ENCODE data around the gene SRSF3.
A peak's percentile ranks its signal among the peaks of the same experiment; 100 is the strongest.
"Not testable (repeated sequence)": the region's sequence is repeated elsewhere in the genome, so short reads cannot be mapped to it uniquely, and the experiment has no call there.

Gene SRSF3

GRCh38 chr6:36605560-36606391 is 11.6 kb downstream of the SRSF3 start:
- DNase-seq = no peak

- DNase-seq = not testable (repeated sequence)
These were observed 13.1 kb downstream of the SRSF3 start for GRCh38 chr6:36607305-36607682.

GRCh38 chr6:36607683-36608386 is 13.7 kb downstream of the SRSF3 start:
- DNase-seq = peak; percentile 15

- DNase-seq = no peak
These were observed 14.8 kb downstream of the SRSF3 start for GRCh38 chr6:36608788-36609563.

GRCh38 chr6:36609582-36609981 is 15.4 kb downstream of the SRSF3 start:
- no peak for DNase-seq

GRCh38 chr6:36610041-36610955 is 16.1 kb downstream of the SRSF3 start:
- DNase-seq = no peak

GRCh38 chr6:36610956-36611336 is 16.8 kb downstream of the SRSF3 start:
- peak; percentile 17 for DNase-seq

- not testable (repeated sequence) for DNase-seq
These were observed 17.5 kb downstream of the SRSF3 start for GRCh38 chr6:36611679-36612078.

- peak; percentile 62 for DNase-seq
These were observed 18.0 kb downstream of the SRSF3 start for GRCh38 chr6:36612101-36612625.

GRCh38 chr6:36613200-36613995 is 19.2 kb downstream of the SRSF3 start:
- no peak for DNase-seq

- peak; percentile 39 for DNase-seq
These were observed 21.0 kb downstream of the SRSF3 start for GRCh38 chr6:36615018-36615761.

GRCh38 chr6:36616893-36617521 is 22.8 kb downstream of the SRSF3 start:
- DNase-seq = peak; percentile 84

GRCh38 chr6:36618366-36619355 is 24.5 kb downstream of the SRSF3 start:
- DNase-seq = no peak

GRCh38 chr6:36621371-36621855 is 27.3 kb downstream of the SRSF3 start:
- no peak for DNase-seq

GRCh38 chr6:36622901-36623546 is 28.9 kb downstream of the SRSF3 start:
- no peak for DNase-seq

- peak; percentile 77 for DNase-seq
These were observed 29.6 kb downstream of the SRSF3 start for GRCh38 chr6:36623547-36624459.
